HEK293T (cell line): ENCODE data around the gene CYB561A3.

Experiments
- ARNT ChIP-seq: fragments of 450-650 bp; IDR thresholded peaks from 2 replicates; pipeline ENCODE4 v1.6.1; 2017; ENCODE audit warnings: mild to moderate bottlenecking
- BHLHE40 ChIP-seq: fragments of 450-650 bp; IDR thresholded peaks from 2 replicates; pipeline ENCODE4 v1.6.1; 2016; ENCODE audit warnings: mild to moderate bottlenecking, moderate library complexity, borderline replicate concordance
- FOXA1 ChIP-seq: fragments of 450-650 bp; IDR thresholded peaks from 2 replicates; pipeline ENCODE4 v1.6.1; 2016; ENCODE audit warnings: mild to moderate bottlenecking
- FOXK2 ChIP-seq: fragments of 450-650 bp; IDR thresholded peaks from 2 replicates; pipeline ENCODE4 v1.6.1; 2016; ENCODE audit warnings: mild to moderate bottlenecking
- HDGF ChIP-seq: fragments of 450-650 bp; IDR thresholded peaks from 2 replicates; pipeline ENCODE4 v1.6.1; 2017; ENCODE audit warnings: antibody characterized with exemption, borderline replicate concordance
- LEF1 ChIP-seq: fragments of 450-650 bp; IDR thresholded peaks from 2 replicates; pipeline ENCODE4 v1.6.1; 2017; ENCODE audit warnings: mild to moderate bottlenecking, borderline replicate concordance

- no peak for TF ChIP-seq ARNT
- TF ChIP-seq BHLHE40, result no peak
- TF ChIP-seq LEF1, result no peak
- TF ChIP-seq FOXK2, result no peak
- no peak for TF ChIP-seq FOXA1
- no peak for TF ChIP-seq HDGF
These were observed 19.4 kb downstream of the CYB561A3 start for GRCh38 chr11:61342207-61342803.
